PFSK-1 (cell line): ENCODE data around the gene C1QL4.
A peak's percentile ranks its signal among the peaks of the same experiment; 100 is the strongest.

Source experiments
- FOXP2 ChIP-seq: optimal IDR thresholded peaks from 2 replicates; pipeline ENCODE3; 2011; ENCODE audit warnings: borderline replicate concordance, control low read depth, inconsistent platforms; ENCODE audit not compliant: insufficient read depth; ENCODE audit errors: extremely low read length, extremely low read depth
- POLR2AphosphoS5 ChIP-seq: IDR thresholded peaks from 2 replicates; pipeline ENCODE4 v1.6.1; 2012; ENCODE audit warnings: low read depth, mild to moderate bottlenecking, control low read depth, low read length, moderate library complexity
- SIN3A ChIP-seq: IDR thresholded peaks from 2 replicates; pipeline ENCODE4 v1.6.1; 2012; ENCODE audit warnings: mild to moderate bottlenecking, low read length, moderate library complexity, borderline replicate concordance; ENCODE audit not compliant: insufficient read depth
- TAF1 ChIP-seq: IDR thresholded peaks from 2 replicates; pipeline ENCODE4 v1.6.1; 2012; ENCODE audit warnings: low read length, control low read depth, borderline replicate concordance; ENCODE audit not compliant: insufficient read depth
- TF ChIP-seq, protein P1 (sequence below), 2 experiments: IDR thresholded peaks; 2 replicates each; pipeline versions ENCODE4 v1.6.1 to v1.8.0; 2011 to 2012; ENCODE audit warnings: low read depth in 2 of 2, low read length in 2 of 2, control low read depth in 1 of 2, inconsistent platforms in 1 of 2, mild to moderate bottlenecking in 1 of 2, moderate library complexity in 1 of 2; ENCODE audit not compliant: insufficient read depth in 1 of 2

C1QL4 gene

DNA sequence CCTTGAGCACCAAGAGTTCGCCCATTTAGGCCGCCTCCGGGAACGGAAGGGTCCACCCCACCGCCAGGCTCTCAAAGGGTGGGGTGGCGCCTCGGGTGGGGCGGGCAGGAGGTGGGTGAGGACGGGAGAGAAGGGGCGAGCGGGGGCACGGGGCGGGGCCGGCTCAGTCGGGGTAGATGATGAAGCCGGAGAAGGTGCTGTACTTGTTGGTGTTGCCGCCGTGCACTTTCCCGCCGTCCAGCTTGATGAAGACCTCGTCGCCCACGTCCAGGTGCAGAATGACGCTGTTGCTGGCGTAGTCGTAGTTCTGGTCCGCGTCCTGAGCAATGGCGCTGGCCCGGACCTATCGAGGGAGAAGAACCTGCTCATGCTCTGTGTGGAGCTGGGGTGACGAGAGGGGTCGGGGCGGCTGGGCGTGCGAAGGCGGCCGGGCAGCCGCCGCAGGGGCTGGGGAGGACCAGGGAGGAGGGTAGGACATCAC is 4.1 kb downstream of the C1QL4 start:
- no peak for TF ChIP-seq TAF1
- TF ChIP-seq, protein P1, sequence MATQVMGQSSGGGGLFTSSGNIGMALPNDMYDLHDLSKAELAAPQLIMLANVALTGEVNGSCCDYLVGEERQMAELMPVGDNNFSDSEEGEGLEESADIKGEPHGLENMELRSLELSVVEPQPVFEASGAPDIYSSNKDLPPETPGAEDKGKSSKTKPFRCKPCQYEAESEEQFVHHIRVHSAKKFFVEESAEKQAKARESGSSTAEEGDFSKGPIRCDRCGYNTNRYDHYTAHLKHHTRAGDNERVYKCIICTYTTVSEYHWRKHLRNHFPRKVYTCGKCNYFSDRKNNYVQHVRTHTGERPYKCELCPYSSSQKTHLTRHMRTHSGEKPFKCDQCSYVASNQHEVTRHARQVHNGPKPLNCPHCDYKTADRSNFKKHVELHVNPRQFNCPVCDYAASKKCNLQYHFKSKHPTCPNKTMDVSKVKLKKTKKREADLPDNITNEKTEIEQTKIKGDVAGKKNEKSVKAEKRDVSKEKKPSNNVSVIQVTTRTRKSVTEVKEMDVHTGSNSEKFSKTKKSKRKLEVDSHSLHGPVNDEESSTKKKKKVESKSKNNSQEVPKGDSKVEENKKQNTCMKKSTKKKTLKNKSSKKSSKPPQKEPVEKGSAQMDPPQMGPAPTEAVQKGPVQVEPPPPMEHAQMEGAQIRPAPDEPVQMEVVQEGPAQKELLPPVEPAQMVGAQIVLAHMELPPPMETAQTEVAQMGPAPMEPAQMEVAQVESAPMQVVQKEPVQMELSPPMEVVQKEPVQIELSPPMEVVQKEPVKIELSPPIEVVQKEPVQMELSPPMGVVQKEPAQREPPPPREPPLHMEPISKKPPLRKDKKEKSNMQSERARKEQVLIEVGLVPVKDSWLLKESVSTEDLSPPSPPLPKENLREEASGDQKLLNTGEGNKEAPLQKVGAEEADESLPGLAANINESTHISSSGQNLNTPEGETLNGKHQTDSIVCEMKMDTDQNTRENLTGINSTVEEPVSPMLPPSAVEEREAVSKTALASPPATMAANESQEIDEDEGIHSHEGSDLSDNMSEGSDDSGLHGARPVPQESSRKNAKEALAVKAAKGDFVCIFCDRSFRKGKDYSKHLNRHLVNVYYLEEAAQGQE (IDR thresholded peaks at IDR 0.05; ENCODE audit: insufficient read depth in 1 of 2, low read depth in 2 of 2, low read length in 2 of 2), result no peak
- TF ChIP-seq POLR2AphosphoS5, result no peak
- no peak for TF ChIP-seq FOXP2
- no peak for TF ChIP-seq SIN3A

DNA sequence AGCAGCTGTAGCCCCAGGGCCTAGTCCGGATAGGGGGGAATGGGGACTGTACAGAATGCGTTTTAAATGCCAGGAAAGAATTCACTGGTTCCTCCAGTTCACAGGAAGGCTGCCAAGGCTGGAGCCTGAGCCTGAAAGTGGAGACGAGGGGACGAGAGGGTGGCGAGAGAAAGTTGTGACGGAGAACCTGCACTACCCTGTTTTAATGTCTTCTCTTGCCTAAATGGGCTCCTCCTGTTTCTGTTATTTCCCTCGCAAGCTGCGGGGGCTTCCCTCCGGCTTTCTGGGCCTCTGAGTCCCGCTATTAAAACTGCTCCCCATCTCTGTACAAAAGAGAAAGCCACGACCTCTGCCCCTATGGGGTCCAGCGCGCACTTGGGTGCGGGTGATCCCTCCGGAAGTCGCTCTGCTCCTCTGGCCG is 4.5 kb downstream of the C1QL4 start:
- TF ChIP-seq SIN3A, result no peak
- TF ChIP-seq POLR2AphosphoS5, result no peak
- TF ChIP-seq, protein P1 (IDR thresholded peaks at IDR 0.05; ENCODE audit: insufficient read depth in 1 of 2, low read depth in 2 of 2, low read length in 2 of 2), result no peak
- TF ChIP-seq FOXP2, result no peak
- TF ChIP-seq TAF1, result no peak

DNA sequence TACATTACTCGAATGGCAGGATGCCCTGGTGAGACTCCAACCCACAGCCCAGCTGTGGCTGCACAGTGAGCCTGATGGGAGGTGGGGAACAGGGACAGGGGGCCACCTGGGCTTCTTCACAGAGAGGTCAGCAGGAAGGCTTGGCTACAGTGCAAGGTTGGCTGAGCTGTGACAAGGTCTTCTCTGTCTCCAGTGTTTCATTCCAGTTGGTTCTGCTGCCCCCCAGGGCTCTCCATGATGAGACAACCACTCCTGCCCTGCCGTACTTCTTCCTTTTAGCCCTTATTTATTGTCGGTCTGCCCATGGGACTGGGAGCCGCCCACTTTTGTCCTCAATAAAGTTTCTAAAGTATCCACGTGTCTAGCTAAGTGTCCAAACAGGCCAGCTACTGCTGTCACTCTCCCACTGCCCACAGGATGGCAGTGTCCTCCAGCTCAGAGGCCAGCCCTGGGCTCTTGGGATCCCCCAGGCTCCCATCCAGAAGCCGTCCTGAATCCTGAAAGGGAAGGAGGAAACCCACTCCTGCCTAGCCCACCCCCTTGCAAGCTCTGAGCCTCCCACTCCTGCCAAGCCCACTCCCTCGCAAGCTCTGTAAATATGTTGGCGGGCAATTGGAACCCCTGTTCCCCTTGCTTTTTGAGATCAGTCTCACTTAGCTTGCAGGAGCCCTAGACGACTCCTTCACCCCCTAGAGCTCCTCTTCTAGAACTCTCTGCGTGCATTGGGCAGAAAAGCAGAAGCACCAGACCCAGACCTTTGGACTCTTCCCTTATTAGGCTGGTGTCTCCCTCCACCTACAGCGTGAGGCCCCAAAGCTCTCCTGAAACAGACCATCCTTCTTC is 5.4 kb downstream of the C1QL4 start:
- no peak for TF ChIP-seq SIN3A
- no peak; the same call in 1 of the 2 replicates for TF ChIP-seq POLR2AphosphoS5
- TF ChIP-seq FOXP2, result no peak
- TF ChIP-seq TAF1, result no peak
- TF ChIP-seq, protein P1 (IDR thresholded peaks at IDR 0.05; ENCODE audit: insufficient read depth in 1 of 2, low read depth in 2 of 2, low read length in 2 of 2), result no peak

DNA sequence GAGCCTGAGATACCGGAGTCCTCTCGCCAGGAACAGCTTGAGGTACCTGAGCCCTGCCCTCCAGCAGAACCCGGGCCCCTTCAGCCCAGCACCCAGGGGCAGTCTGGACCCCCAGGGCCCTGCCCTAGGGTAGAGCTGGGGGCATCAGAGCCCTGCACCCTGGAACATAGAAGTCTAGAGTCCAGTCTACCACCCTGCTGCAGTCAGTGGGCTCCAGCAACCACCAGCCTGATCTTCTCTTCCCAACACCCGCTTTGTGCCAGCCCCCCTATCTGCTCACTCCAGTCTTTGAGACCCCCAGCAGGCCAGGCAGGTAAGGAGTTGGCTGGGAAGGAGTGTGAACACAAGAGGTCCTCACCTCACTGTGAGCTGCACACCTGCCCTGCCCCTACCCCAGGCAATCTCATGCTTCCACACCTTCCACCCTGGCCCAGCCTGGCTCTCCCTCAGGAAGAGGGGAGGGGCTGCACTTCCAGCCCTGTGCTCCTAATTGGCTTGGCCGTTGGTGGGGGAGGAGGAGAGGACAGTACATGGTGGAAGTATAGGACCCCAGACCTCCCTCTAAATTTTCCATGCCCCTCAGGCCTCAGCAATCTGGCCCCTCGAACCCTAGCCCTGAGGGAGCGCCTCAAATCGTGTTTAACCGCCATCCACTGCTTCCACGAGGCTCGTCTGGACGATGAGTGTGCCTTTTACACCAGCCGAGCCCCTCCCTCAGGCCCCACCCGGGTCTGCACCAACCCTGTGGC is 6.2 kb downstream of the C1QL4 start:
- TF ChIP-seq SIN3A (no peak), FOXP2 (no peak), TAF1 (no peak), POLR2AphosphoS5 (peak; percentile 20)
- TF ChIP-seq, protein P1 (IDR thresholded peaks at IDR 0.05; ENCODE audit: insufficient read depth in 1 of 2, low read depth in 2 of 2, low read length in 2 of 2), result no peak
